Right hindlimb (tissue), 1 donor: Measurements from ENCODE around the gene ANKFY1.
"Not testable (repeated sequence)": the region's sequence is repeated elsewhere in the genome, so short reads cannot be mapped to it uniquely, and the experiment has no call there.

Experiments used
- DNase-seq: peaks from one replicate; pipeline ENCODE4 v3.0.0-alpha.2; 2018

The ANKFY1 gene

DNA sequence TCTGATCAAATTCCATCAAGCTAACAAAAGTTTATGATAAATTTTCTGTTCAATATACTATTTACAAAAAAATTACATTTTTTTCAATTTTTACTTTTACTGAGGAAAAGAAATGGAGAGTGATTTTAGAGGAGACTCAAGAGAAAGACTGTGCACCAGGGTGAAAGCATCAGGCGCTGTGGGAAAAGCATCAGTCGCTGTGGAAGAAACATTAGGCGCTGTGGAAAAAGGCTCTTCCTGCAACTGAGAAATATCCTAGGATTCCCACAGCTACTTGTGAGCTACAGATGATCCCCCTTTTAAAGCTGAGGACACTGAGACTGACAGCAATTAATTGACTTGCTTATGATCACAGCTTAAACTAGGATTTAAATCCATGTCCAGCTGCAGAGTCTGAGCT lies 4.9 kb downstream of the ANKFY1 start:
- DNase-seq: no peak

DNA sequence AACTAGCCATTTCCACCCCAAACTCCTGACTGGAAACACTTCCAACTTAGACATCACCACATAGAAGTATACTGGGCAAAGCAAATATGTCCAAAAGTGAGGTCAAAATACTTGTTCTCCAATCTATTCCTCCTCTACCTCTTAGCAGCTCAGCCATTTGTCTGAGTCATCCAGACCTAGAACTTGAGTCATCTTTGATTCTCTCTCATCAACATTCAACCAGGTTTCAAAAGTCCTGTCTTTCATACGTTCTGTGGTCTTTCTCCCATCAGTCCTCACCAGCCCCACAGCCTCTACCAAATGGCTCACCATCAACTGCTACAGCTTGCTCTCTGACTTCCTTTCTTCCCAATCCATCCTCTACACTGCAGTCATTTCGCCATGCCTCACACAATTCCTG lies 6.8 kb downstream of the ANKFY1 start:
- no peak for DNase-seq

DNA sequence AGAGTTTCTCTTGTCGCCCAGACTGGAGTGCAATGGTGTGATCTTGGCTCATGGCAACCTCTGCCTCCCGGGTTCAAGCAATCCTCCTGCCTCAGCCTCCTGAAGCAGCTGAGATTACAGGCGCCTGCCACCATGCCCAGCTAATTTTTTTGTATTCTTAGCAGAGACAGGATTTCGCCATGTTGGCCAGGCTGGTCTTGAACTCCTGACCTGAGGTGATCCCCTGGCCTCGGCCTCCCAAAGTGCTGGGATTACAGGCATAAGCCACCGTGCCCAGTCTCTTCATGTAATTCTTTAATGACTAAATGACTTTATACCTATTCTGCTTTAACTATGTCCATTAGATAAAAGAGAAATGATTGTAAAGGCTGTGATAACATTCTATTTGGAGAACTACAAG lies 8.5 kb downstream of the ANKFY1 start:
- DNase-seq: not testable (repeated sequence)

DNA sequence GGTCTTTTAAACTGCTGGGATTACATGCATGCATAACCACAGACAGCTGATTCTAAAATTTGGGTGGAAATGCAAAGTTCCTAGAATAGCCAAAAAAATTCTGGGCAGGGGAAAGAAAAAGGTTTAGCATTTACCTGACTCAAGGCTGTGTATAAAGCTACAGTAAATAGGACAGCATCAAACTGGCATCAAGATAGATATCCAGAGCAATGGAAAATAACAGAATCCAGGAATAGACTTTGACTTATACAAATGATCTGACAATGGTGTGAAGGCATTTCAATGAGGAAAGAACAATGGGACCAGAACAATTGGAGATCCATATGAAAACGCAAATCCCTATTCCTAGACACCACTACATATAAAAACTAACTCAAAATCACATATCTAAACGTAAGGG lies 12.9 kb downstream of the ANKFY1 start:
- DNase-seq: no peak

DNA sequence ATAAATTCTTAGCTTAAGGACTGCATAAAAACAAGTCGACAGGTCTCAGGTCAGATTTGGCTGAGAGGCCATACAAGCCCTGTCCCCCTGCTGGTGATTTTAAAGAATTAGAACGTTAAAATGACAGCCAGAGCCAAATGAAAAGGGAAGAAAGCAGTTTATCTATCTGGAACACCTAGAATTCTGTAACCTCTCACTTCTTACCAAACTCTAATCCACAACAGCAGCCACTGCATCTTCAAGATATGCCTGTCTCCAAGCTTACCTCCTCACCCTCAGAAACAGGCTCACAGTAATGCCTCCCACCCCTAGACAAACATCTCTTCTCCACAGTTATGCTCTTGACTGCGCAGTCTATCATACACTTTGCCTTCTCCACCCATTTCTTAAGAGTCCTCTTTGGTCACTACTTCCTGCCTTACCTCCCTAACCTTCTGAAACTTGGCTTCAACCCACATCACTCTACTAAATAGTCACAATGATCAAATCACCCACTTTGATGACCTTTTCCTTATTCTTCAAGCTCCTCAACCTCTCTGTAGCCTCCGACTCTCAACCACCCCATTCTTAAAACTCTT lies 14.2 kb downstream of the ANKFY1 start:
- no peak for DNase-seq

DNA sequence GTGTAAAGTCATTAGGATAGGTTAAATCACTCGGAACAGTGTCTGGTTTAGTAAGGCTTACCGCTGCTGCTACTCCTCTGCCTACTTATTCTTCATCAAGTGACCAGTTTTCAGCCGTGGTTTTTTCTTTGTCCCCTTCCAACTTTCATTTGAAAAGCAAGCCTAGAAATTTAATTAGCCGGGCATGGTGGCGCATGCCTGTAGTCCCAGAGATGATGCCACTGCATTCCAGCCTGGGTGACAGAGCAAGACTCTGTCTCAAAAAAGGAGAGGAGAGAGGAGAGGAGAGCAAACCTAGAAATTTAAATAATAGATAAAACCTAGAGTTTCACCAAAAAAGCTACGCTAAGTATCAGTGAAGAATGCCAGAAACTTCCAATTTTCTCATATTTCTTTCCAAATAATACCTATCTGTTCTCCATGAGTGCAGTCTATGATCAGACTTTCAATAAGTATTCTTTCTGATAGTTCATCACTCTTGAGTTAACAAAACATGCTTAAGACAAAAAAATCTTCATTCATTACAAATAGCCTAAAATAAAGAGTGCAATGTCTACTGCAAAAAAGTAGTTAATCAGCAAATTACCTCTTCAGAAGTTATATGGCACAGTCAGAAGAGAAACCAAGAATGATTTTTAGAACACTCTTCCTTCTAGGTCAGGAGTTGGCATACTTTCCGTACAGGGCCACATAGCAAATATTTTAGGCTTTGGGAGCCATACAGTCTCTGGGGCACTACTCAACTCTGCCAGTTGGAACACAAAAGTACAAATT lies 15.1 kb downstream of the ANKFY1 start:
- no peak for DNase-seq

DNA sequence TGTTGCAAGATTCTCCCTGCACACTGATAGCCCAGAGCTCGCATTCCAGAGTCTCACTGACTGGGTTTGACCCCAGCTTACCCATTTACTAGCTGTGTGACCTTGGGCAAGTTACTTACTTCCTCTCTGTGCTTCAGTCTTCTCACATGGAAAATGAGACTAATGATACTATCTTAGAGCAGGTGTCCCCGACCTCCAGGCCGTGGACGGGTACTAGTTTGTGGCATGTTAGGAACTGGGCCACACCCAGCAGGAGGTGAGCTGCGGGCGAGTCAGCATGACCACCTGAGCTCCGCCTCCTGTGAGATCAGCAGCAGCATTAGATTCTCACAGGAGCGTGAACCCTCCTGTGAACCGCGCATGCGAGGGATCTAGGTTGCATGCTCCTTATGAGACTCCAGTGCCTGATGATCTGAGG lies 15.8 kb downstream of the ANKFY1 start:
- no peak for DNase-seq

DNA sequence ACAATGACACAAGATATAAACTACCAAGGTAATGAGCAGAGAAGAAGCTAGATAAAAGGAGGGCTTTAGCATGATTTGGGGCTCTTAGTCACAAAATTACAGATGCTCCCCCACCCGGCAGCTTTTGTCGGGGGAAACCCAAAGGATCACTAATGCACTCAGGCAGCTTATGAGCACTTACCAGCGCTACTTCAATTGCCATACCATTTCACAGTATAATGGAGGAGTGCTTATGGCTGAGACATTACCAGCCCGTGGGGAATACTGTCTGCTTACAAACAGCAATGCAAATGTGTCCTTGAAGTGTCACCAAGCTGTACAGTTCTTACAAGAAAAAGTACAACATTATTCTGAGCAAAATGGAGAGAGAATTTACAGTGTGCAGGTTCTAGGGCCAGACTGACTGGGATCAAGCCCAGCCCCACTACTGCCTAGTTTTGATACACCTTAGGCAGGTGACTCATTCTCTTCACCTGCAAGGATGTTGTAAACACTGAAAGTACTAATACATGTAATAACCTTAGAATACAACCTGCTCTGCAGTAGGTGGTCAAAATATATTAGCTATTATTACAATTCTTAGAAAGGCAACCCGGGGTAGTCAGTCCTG lies 16.3 kb downstream of the ANKFY1 start:
- DNase-seq: no peak

DNA sequence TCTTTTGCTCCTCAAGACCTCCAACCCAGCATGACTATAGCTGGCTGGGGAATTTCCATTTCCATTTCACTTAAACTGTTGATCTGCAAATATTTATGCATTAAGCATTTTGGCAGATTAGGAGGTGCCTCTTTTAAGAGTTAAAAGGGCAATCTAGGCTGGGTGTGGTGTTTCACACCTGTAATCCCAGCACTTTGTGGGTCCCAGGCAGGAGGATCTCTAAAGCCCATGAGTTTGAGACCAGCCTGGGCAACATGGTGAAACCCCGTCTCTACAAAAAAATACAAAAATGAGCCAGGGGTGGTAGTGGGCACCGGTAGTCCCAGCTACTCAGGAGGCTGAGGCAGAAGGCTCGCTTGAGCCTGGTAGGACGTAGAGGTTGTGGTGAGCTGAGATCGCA lies 17.1 kb downstream of the ANKFY1 start:
- no peak for DNase-seq

DNA sequence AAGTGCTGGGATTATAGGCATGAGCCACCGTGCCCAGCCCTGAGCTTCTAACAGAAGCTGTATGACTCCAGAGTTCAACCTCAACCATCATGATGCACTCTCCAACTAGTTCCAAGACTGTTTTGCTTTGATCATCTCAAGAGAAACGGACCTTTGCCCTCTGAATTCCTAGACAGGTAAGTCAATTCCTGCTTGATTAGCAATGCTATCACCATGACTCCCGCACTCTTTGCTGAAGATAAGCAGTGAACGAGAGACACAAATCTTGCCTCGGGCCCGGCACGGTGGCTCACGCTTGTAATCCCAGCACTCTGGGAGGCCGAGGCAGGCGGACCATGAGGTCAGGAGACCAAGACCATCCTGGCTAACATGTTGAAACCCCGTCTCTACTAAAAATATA lies 22.2 kb downstream of the ANKFY1 start:
- no peak for DNase-seq

DNA sequence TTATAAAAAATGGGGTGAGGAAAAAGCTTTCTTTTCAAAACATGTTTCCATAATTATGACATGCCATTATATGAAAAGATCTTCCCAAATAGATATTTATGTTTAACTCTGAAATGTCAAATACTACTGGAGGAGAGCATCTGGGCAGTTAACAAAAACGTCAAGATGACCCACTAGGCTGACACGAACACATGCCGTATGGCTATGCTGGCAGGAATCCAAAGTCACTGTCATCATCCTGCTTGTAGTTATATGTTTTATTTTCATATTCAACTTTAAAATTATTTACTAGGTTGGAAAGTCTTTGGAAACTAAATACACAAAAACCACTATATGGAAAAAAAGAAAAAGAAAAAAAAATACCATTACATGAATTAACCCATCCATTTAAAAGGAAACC lies 27.3 kb downstream of the ANKFY1 start:
- DNase-seq: no peak

DNA sequence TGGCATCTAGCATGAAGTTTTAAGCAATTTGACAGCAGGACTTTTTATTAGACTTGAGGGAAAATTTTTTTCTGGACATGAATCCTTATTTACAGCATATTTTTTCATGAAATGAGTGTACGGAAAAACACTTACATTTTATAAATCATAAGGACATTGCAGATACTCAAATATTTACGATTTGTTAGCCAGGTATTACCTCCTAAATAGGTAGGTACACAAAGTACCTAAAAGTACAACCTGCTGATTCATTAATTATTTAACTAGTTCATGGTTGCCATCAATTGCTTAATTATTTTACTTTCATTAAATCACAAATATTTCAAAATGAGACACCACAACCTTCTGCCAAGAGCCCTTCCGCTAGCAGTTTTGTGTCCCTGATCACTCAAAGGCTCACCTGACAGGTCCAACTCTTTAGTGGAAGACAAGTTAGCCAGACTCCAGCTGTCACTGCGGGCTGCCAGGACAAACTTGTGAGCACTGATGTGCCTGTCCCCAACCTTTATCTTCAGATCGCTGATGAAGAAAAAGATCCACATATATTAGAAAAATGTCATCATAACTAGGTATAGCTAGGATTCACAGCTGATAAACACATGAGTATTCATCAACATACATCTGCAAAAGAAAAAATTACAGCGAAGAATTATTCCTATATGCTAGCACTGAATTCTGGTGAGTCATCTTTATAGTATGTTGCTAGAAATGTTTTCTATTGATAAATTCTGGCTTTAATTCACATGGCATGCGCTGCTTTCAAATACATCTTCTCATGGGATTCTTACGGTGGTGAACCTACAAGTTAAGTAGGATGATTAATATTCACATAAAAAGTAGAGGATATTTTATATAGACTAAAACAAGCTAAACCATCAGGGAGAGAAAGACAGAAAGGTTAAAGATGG lies 28.2 kb downstream of the ANKFY1 start:
- no peak for DNase-seq

DNA sequence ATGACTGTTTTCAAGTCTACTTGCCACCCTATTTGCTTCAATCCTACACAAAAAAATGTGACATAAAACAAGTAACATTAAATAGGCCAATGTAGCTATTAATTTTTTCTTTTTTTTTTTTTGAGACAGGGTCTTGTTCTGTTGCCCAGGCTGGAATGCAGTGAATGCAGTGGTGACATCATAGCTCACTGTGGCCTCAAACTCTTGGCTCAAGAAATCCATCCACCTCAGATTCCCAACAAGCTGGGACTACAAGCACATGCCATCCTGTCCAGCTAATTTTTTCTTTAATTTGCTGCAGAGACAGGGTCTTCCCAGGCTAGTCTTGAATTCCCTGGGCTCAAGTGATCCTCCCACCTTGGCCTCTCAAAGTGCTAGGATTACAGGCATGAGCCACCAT lies 29.4 kb downstream of the ANKFY1 start:
- no peak for DNase-seq

DNA sequence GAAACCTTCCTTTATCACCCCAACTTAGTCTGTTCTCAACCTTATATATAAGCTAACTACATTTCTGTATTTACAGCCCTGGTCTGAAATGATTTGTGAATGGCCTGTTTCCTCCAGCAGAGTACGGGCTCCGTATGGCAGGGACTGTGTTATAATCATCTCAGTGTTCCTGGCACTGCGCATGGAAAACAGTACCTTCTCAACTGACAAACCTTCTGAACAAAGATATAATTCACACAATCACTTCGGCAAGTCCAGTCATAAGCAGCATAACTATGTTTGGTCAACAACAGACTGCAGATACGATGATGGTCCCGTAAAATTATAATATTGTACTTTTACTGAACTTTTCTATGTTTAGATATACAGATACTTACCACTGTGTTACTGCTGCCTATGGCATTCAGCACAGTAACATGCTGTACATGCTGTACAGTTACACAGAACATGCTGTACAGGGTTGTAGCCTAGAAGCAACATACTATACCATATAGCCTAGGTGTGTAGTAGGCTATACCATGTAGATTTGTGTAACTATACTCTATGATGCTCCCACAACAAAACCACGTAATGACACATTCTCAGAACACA lies 30.0 kb downstream of the ANKFY1 start:
- peak; percentile 29 for DNase-seq

DNA sequence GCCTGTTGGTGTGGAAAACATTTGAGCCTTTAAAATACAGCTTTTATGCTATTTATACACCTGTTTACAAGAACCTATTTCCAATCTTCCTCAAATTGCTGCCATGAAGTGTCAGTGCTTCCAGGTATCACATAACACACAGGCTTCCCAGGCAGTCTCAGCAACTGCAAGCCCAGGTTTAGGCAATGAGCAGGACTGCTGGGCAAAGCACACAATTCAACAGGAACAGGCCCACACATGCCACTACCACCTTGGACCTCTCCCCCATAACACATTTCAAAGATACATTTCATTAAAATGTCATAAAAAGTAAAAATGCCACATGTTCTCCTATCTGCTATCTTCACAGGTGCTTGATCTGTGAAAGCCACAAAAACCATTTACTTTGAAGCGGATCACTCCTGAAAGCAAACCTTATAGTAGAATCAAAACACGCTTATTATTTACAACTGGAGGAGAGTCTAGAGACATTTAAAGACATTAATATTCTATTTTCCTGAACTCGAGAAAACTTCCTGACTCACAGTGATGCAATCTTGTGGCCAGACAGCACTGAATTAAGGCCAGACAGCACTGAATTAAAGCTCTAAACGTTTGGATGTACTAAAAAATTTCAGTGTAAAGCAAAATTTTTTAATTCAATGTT lies 31.5 kb downstream of the ANKFY1 start:
- no peak for DNase-seq

DNA sequence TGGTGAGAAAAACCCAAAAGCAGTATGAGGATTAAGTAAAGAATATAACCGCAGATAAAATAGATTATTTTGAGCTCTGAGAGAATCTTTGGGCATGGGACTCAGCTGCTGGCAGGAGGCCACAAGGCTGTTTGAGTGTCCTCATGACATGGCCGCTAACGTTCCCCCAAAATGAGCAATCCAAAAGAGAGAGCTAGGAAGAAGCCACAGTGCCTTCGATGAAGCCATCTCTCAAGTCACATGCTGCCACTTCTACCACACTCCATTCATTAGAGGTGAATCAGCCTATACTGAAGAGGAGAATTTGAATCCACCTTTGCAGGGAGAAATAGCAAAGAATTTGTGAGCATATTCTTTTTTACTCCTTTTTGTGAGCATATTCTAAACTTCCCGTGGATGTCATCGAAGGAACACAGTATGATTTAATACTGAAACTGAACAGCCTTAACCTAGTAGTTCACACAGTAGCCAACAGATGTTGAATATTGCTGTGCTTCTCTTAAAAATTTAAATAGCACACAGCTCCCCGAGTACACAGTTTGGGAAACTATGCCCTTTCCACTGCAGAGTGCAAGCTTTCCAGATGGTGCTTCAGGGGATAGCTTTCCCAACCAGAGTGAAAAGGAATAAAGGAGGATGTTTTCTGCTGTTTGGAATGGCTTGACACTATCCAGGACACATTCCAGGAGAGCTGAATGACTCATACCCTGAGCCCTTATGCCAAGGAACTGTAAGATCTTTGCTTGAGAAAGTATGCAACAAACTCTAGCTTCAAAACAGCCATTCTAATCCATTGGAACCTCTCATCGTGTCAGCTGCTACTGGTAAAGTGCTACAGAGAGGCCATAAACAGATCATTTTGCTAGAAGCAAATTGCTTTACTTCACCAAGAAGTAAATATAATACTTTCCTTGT lies 33.9 kb downstream of the ANKFY1 start:
- DNase-seq: peak; percentile 81

DNA sequence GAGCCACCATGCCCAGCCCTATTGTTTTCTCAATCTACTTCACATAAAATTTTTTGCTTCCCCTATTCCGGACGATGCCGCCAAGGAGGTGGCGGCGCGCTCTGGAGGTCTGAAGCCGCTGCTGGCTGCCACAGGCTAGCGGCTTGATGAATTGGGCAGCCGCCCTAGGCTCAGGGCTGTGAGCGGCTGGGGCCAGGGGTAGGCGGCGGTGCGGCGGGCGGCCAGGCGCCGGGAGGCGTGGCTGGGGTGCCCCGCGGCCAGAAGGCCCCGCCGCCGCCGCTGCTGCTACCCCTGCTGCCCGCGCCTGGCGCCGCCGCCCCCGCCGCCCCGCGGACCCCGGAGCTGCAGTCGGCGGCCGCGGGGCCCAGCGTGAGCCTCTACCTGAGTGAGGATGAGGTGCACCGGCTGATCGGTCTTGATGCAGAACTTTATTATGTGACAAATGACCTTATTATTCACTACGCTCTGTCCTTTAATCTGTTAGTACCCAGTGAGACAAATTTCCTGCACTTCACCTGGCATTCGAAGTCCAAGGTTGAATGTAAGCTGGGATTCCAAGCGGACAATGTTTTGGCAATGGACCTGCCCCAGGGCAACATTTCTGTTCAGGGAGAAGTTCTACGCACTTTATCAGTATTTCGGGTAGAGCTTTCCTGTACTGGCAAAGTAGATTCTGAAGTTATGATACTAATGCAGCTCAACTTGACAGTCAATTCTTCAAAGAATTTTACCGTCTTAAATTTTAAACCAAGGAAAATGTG lies 41.7 kb downstream of the ANKFY1 start:
- DNase-seq: no peak

DNA sequence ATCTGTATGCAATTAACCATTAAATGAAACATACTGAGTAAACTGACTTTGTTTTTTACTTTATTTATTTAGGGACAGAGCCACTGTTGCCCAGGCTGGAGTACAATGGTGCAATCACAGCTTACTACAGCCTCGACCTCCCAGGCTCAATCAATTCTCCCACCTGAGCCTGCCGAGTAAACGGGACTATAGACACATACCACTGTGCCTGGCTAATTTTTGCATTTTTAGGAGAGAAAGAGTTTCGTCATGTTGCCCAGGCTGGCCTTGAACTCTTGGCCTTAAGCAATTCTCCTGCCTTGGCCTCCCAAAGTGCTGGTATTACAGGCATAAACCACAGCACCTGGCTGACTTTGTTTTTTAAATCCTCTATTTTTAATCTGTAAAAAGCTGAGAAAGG lies 42.6 kb downstream of the ANKFY1 start:
- DNase-seq: no peak

DNA sequence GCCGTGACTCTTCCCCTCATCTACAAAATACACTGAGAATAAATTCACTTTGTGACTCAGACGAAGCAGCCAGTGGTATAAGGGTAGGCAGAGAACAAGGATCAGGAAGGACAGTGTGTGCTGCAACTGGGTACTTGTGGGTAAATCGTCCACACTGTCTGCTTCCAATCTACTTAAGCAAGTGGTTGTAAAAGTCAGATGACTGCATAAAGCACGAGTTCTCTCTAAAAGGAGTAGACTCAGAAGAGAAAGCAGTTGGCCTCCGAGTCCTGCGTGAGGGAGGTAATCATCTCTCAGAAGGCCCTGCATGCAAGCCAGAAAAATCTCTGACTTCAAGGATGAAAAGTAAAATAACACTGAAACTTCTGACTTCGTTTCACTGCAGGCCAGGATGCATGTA lies 43.1 kb downstream of the ANKFY1 start:
- peak; percentile 32 for DNase-seq

DNA sequence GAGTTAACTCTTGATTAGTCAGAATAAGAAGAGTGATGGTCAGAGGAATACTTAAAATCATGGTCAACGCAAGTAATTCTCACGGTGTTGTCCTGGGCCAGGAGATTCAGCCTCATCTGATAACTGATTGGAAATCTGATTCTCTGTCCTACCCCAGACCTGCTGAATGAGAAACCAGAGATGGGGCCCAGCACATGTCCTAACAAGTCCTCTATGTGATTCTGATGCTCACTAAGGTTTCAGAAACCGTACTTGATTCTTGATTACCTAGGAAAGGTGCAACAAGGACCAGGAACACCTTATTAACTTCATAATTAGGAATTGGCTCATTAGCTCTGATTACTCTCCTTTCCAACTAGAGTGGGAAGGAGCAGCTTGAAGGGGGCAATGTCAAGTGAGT lies 44.5 kb downstream of the ANKFY1 start:
- no peak for DNase-seq
